Activated naive CD4-positive, alpha-beta T cell treated with anti-CD3 and anti-CD28 coated beads, Interleukin-2, amount 50 U/mL, for 24 hours (primary cell): ENCODE measurements around the gene CDX4.
"Not testable (repeated sequence)": the region's sequence is repeated elsewhere in the genome, so short reads cannot be mapped to it uniquely, and the experiment has no call there.

Experiments used
- H3K27ac Mint-ChIP-seq: one replicate; pipeline ENCODE4 v1.8.0; 2021; ENCODE audit warnings: mild to moderate bottlenecking, mixed read lengths
- H3K27me3 Mint-ChIP-seq: one replicate; pipeline ENCODE4 v1.8.0; 2021; ENCODE audit warnings: mixed read lengths
- H3K36me3 Mint-ChIP-seq: one replicate; pipeline ENCODE4 v1.8.0; 2021; ENCODE audit warnings: mixed read lengths
- H3K4me1 Mint-ChIP-seq: one replicate; pipeline ENCODE4 v1.8.0; 2021; ENCODE audit warnings: mixed read lengths
- H3K4me3 Mint-ChIP-seq: one replicate; pipeline ENCODE4 v1.8.0; 2021; ENCODE audit warnings: mild to moderate bottlenecking, mixed read lengths
- H3K9me3 Mint-ChIP-seq: one replicate; pipeline ENCODE4 v1.8.0; 2021; ENCODE audit warnings: mixed read lengths

Gene CDX4, protein sequence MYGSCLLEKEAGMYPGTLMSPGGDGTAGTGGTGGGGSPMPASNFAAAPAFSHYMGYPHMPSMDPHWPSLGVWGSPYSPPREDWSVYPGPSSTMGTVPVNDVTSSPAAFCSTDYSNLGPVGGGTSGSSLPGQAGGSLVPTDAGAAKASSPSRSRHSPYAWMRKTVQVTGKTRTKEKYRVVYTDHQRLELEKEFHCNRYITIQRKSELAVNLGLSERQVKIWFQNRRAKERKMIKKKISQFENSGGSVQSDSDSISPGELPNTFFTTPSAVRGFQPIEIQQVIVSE

DNA sequence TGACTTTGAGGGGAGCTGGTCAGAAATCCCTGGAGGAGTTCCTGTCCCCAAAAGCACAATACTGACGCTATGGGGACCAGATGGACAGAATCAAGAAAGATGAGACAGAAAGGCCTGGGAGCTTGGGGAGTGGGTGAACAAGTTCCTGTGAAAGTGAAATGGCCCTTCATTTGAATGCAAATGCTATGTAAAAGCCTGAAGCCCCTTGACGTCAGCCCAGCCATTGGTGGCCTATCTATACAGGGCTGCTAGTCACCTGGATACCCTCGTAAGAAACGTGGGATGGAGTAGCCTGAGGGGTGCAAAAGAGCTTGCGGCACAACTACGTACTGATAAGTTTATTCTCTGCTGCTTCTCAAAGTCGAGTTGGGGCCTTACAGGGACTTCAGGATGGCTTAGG, at the start of gene CDX4:
Gene CDX4 (plus strand): TSS at position 223 of the 400 bp plus-strand sequence. CDS start 201 bp downstream, outside the sequence.
- peaks cover 27% of the 10 kb centered on the region for H3K27me3 Mint-ChIP-seq
- peaks cover 2% of the 10 kb centered on the region for H3K36me3 Mint-ChIP-seq
- no peak within 1 kb of the TSS for H3K27ac Mint-ChIP-seq
- peaks cover 9% of the 10 kb centered on the region for H3K4me1 Mint-ChIP-seq
- H3K4me3 Mint-ChIP-seq, result no peak within 1 kb of the TSS
- no peaks in the 10 kb centered on the region for H3K9me3 Mint-ChIP-seq

DNA sequence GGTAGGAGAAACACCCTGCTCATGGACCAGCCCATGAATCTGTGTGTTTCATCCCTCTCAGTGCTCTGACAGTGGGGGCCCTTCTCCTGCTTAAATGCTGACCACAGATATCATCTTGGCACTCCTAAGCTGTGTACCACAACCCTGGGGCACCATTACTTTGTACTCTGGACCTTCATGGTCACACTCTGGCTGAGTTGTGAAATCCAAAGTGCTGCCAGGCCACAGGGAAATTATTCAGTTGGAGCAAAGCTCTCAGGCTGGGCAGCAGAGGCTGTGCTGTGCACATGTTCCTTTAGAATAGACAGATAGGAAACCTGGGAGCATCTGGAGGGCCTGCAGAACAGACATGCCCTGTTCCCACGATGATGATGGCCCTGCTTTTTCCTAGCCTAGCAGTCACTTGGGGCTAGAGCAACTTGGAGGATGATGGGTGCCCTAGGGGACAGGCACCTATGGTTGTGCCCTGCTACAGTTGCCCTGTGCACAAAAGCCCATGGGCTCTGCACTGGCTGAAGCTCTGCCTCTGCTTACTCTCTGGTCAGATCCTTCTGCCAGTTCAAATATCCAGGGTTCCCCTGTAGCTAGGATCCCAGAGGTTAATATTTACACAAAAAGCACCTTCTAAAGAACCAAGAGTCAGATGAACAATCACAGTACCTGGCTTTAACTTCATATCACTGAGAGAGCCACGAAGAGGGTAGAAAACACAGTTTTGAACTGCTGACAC, 48.5 kb upstream of the CDX4 start:
- no peak overlapping the region for H3K4me3 Mint-ChIP-seq
- no peaks in the 10 kb centered on the region for H3K4me1 Mint-ChIP-seq
- H3K36me3 Mint-ChIP-seq, result no peaks in the 10 kb centered on the region
- no peak overlapping the region for H3K27ac Mint-ChIP-seq
- peaks cover 3% of the 10 kb centered on the region for H3K27me3 Mint-ChIP-seq
- no peaks in the 10 kb centered on the region for H3K9me3 Mint-ChIP-seq

DNA sequence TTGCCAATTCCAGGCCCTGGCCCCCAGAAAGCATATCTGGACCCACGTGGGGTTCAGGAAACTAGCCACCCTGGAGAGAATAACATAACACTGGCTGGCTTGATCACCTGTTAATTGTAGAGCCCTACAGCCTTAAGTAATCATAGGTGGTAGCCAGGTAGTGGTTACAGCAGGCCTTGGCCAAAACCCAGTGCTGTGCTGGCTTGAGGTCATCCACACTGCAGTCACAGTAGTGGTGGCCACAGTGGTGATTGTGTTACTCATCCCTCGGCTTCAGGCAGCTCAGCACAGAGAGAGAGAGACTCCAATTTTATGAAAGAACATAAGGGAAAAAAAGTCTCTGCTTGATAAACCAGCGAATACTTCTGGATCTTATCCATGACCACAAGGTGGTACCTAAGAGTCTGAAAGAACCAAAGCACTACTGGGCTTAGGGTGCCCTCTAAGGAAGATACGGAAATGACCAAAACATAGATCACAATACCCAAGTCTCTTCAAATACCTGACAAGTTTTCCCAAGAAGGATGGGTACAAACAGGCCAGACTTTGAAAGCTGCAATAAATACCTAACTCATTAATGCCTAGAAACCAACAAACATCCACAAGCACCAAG, 46.6 kb upstream of the CDX4 start:
- Mint-ChIP-seq H3K4me3 (no peak overlapping the region), H3K9me3 (no peaks in the 10 kb centered on the region), H3K4me1 (no peaks in the 10 kb centered on the region), H3K27ac (no peak overlapping the region), H3K27me3 (peaks cover 5% of the 10 kb centered on the region), H3K36me3 (no peaks in the 10 kb centered on the region)

DNA sequence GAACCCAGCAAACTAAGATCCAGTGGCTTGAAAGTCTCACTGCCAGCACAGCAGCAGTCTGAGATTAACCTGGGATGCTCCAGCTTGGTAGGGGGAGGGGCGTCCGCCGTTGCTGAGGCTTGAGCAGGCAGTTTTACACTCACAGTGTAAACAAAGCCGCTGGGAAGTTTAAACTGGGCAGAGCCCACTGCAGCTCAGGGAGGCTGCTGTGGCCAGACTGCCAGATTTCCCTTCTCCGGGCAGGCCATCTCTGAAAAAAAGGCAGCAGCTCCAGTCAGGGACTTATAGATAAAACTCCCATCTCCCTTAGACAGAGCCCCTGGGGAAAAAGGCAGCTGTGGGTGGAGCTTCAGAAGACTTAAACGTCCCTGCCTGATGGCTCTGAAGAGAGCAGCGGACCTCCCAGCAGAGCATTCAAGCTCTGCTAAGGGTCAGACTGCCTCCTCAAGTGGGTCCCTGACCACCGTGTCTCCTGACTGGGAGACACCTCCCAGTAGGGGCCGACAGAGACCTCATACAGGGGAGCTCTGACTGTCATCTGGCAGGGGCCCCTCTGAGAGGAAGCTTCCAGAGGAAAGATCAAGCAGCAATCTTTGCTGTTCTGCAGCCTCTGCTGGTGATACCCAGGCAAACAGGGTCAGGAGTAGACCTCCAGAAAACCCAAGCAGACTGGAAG, 45.1 kb upstream of the CDX4 start:
- Mint-ChIP-seq H3K9me3 (no peaks in the 10 kb centered on the region), H3K27ac (no peak overlapping the region), H3K4me3 (no peak overlapping the region), H3K27me3 (peaks cover 5% of the 10 kb centered on the region), H3K4me1 (no peaks in the 10 kb centered on the region), H3K36me3 (no peaks in the 10 kb centered on the region)

DNA sequence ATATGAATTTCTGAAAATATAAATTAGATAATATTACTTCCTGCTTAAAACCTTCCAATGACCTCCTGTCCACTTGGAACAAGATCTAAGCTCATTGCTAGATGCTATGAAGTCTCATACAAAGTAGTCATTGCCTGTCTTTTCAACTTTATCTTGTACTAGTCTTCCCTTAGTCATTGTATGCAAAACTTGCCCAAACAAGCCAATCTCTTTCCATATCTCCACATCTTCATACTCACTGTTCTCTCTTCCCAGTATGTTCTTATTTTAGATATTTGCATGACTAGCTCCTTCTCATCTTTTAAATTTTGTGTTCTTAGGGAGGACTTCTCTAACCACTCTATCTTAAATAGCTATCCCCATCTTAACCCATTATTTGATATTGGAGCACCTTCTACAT, 33.9 kb upstream of the CDX4 start:
- peaks cover 9% of the 10 kb centered on the region for H3K9me3 Mint-ChIP-seq
- H3K27ac Mint-ChIP-seq, result no peak overlapping the region
- H3K36me3 Mint-ChIP-seq, result no peaks in the 10 kb centered on the region
- no peaks in the 10 kb centered on the region for H3K4me1 Mint-ChIP-seq
- no peaks in the 10 kb centered on the region for H3K27me3 Mint-ChIP-seq
- H3K4me3 Mint-ChIP-seq, result no peak overlapping the region

DNA sequence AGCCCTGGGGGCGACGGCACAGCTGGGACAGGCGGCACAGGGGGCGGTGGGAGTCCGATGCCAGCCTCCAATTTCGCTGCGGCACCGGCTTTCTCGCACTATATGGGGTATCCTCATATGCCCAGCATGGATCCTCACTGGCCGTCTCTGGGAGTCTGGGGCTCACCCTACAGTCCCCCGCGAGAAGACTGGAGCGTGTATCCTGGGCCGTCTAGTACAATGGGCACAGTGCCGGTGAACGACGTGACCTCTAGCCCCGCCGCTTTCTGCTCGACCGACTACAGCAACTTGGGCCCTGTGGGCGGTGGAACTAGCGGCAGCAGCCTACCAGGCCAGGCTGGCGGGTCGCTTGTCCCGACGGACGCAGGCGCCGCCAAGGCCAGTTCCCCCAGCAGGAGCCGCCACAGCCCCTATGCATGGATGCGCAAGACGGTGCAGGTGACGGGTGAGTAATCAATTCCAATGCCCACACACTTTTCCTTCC, 500 bp downstream of the CDX4 start:
- H3K9me3 Mint-ChIP-seq, result no peaks in the 10 kb centered on the region
- H3K36me3 Mint-ChIP-seq, result peaks cover 2% of the 10 kb centered on the region
- no peak overlapping the region for H3K27ac Mint-ChIP-seq
- peaks cover 29% of the 10 kb centered on the region for H3K27me3 Mint-ChIP-seq
- no peak overlapping the region for H3K4me3 Mint-ChIP-seq
- H3K4me1 Mint-ChIP-seq, result peaks cover 9% of the 10 kb centered on the region

DNA sequence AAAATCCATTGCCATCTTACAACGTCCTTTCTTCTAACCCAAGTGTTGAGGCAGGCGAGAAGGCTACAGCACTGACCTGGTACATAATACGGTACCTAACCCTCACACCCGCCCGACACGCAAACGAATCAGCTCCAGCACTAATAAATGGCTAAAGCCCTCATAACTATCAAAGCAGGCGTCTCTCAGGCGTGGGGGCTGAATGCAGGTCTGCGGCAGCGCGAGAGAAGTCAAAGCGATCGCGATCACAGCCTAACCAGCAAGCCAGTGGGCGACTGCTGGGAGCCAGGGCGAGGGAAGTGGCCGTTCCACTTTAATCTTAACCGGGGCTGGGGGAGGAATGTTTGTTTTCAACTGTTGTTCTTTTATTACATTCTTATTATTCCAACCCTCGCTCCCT, 1.5 kb downstream of the CDX4 start:
- H3K4me3 Mint-ChIP-seq, result no peak overlapping the region
- peaks cover 31% of the 10 kb centered on the region for H3K27me3 Mint-ChIP-seq
- H3K36me3 Mint-ChIP-seq, result peaks cover 2% of the 10 kb centered on the region
- H3K9me3 Mint-ChIP-seq, result no peaks in the 10 kb centered on the region
- no peak overlapping the region for H3K27ac Mint-ChIP-seq
- peaks cover 9% of the 10 kb centered on the region for H3K4me1 Mint-ChIP-seq

DNA sequence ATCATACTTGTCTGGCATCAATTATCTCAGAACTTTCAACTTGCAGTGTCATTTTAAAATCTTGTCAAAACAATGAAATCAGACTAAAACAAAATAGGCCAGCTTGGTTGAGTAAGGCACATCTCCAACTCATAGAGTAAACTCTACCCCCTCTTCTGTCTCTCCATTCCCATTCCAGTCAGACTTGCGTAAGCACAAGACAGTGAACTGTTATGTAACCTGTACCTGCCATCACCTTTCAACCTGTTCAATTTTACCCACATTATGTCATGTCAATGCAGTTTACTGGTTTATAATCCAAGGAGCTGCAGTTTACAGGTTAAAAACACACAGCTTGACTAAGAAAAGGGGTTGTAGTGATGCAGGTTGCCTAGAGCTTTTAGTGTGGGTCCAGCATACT, 8.3 kb downstream of the CDX4 start:
- peaks cover 11% of the 10 kb centered on the region for H3K27me3 Mint-ChIP-seq
- no peaks in the 10 kb centered on the region for H3K36me3 Mint-ChIP-seq
- H3K27ac Mint-ChIP-seq, result no peak overlapping the region
- no peaks in the 10 kb centered on the region for H3K9me3 Mint-ChIP-seq
- H3K4me3 Mint-ChIP-seq, result no peak overlapping the region
- H3K4me1 Mint-ChIP-seq, result no peaks in the 10 kb centered on the region

DNA sequence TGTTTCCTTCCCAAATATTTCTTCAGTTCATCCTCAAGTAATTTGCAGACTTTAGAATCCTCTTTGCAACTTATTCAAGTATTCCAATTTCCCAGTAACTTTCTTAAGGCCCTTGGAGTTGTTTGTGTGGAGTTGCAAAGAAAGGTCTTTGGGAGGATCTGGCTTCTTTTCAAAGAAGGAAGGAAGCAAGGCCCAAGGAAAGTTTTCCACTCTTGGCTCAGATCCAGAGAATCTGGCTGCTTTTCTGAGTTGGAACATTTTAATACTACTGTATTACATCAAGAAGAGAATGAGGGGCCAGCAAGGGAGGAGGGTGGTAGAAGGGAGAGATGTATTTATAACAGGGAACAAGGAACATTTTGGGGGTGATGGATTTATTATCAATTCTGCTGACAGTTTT, 10.5 kb downstream of the CDX4 start:
- H3K27ac Mint-ChIP-seq, result no peak overlapping the region
- H3K9me3 Mint-ChIP-seq, result no peaks in the 10 kb centered on the region
- no peak overlapping the region for H3K4me3 Mint-ChIP-seq
- H3K36me3 Mint-ChIP-seq, result no peaks in the 10 kb centered on the region
- H3K4me1 Mint-ChIP-seq, result no peaks in the 10 kb centered on the region
- peaks cover 6% of the 10 kb centered on the region for H3K27me3 Mint-ChIP-seq

DNA sequence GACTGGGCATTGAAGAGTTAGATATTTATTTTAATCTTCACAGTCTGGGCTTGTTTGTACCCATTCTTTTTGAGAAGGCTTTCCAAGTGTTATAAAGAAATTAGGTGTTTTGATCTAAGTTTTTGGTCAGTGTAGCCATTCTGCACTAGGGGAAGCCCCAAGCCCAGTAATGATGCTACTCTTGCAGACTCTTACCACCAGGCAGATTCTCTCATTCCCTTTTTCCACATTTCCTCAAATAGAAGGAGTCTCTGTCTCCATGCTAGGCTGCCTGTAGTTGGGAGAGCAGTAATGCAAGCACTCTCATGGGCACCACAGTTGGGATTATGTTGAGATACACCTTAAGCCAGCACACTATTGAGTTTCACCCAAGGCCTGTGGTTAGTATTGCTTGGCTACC, 21.5 kb downstream of the CDX4 start:
- Mint-ChIP-seq H3K4me1 (no peaks in the 10 kb centered on the region), H3K36me3 (no peaks in the 10 kb centered on the region), H3K4me3 (no peak overlapping the region), H3K27me3 (peaks cover 2% of the 10 kb centered on the region), H3K27ac (no peak overlapping the region), H3K9me3 (no peaks in the 10 kb centered on the region)

DNA sequence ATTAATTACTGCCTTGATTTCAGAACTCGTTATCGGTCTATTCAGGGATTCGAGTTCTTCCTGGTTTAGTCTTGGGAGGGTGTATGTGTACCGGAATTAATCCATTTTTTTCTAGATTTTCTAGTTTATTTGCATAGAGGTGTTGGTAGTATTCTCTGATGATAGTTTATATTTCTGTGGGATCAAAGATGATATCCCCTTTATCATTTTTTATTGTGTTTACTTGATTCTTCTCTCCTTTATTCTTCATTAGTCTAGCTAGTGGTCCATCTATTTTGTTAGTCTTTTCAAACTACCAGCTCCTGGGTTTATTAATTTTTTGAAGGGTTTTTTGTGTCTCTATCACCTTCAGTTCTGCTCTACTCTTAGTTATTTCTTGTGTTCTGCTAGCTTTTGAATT, 32.1 kb downstream of the CDX4 start:
- no peaks in the 10 kb centered on the region for H3K4me1 Mint-ChIP-seq
- no peak overlapping the region for H3K27ac Mint-ChIP-seq
- peaks cover 14% of the 10 kb centered on the region for H3K27me3 Mint-ChIP-seq
- H3K9me3 Mint-ChIP-seq, result peaks cover 14% of the 10 kb centered on the region
- no peaks in the 10 kb centered on the region for H3K36me3 Mint-ChIP-seq
- no peak overlapping the region for H3K4me3 Mint-ChIP-seq

DNA sequence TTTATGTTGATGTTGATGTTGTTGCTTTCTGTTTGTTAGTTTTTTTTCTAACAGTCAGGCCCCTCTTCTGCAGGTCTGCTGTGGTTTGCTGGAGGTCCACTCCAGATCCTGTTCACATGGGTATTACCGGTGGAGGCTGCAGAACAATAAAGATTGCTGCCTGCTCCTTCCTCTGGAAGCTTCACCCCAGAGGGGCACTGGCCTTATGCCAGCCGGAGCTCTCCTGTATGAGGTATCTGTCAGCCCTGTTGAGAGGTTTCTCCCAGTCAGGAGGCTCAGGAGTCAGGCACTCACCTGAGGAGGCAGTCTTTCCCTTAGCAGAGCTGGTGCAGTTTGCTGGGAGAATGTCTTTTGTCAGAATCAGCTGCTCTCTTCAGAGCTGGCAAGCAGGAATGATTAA, 34.7 kb downstream of the CDX4 start:
- Mint-ChIP-seq H3K27me3 (peaks cover 15% of the 10 kb centered on the region), H3K4me3 (no peak overlapping the region), H3K36me3 (no peaks in the 10 kb centered on the region), H3K27ac (no peak overlapping the region), H3K4me1 (no peaks in the 10 kb centered on the region), H3K9me3 (peaks cover 14% of the 10 kb centered on the region)

DNA sequence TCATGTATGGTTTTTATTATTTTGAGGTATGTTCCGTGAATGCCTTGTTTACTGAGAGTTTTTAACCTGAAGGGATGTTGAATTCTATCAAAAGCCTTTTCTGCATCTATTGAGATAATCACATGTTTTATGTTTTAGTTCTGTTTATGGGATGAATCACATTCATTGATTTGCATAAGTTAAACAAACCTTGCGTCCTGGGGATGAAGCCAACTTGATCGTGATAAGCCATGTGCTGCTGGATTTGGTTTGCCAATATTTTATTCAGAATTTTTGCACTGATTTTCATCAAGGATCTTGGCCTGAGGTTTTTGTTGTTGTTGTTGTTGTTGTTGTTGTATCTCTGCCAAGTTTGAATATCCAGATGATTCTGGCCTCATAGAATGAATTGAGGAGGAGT, 43.8 kb downstream of the CDX4 start:
- H3K4me3 Mint-ChIP-seq, result no peak overlapping the region
- H3K27me3 Mint-ChIP-seq, result no peaks in the 10 kb centered on the region
- no peaks in the 10 kb centered on the region for H3K4me1 Mint-ChIP-seq
- H3K36me3 Mint-ChIP-seq, result no peaks in the 10 kb centered on the region
- no peaks in the 10 kb centered on the region for H3K9me3 Mint-ChIP-seq
- H3K27ac Mint-ChIP-seq, result no peak overlapping the region

DNA sequence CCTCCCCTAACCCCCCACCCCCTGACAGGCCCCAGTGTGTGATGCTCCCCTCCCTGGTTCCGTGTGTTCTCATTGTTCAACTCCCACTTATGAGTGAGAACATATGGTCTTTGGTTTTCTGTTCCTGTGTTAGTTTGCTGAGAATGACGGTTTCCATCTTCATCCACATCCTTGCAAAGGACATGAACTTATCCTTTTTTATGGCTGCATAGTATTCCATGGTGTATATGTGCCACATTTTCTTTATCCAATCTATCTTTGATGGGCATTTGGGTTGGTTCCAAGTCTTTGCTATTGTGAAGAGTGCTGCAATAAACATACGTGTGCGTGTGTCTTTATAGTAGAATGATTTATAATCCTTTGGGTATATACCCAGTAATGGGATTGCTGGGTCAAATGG, 45.3 kb downstream of the CDX4 start:
- not testable (repeated sequence) for H3K4me1 Mint-ChIP-seq, H3K27me3 Mint-ChIP-seq, H3K27ac Mint-ChIP-seq, H3K36me3 Mint-ChIP-seq, H3K4me3 Mint-ChIP-seq, H3K9me3 Mint-ChIP-seq
